GM03348 (cell line): ENCODE data around the gene ERCC5.

ENCODE experiments used
- DNase-seq: peaks from one replicate; pipeline ENCODE4 v3.0.0; 2012; ENCODE audit warnings: low spot score

ERCC5 gene

DNA sequence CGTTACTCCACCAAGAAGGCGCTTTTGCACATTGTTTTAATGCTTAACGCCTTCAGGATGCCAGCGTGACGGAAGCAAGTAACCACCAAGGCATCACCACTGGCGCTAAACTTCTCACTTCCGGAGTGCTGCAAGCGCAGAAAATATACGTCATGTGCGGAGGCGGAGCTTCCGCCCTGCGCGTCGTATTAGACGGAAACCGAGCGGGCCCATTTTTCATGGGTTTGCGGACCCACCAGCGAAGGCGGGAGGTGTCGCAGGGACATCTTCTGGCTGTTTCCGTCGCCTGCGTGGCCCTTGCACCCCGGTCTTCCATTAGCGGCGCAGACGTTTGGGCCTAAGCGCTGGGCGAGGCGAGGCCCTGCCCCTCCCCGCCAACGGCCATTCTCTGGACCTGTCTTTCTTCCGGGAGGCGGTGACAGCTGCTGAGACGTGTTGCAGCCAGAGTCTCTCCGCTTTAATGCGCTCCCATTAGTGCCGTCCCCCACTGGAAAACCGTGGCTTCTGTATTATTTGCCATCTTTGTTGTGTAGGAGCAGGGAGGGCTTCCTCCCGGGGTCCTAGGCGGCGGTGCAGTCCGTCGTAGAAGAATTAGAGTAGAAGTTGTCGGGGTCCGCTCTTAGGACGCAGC lies at the start of gene ERCC5:
ERCC5 (plus strand) TSS at position 403 of the 631 bp plus-strand sequence. CDS start 235 bp downstream, outside the sequence.
- DNase-seq, result peak; percentile 88

DNA sequence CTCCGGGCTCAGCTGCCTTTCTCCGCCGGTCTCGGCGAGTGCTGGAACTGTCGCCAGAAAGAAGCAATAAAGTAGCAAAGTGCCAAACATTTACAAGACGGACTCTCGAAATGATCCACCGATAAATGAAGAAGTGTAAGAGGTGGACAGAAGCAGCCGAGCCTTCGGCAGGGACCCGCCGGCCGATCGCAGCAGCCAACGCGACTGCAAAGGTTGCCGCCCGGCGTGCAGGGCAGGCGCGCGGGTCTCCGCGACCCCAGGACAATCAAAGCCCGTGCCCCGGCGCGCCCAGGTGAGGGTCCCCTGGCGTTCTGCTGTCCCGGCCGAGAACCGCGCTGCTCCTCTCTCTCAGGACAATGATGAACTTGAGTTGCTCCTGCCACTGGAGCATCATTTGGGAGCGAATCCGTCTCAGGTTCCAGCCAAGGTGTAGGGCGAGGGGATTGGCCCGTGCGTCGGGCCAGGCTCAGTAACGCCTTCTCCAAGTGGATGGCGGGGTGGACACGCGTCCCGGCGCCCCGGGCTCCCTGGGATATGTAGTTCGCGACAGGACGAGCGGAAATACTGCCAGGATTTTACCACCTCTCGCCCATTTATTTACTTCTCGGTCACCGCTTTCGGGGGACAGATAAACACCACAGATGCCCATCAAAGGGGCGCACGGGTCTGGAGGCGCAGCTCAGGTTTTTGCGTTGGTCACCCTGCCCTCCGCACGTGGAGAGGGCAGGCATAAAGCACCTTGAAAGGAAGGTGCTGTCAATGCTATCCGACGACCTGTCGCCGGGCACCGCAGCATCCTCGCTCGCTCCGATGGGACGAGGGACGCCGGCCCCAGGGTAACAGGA lies 47.0 kb upstream of the ERCC5 start, which contains the start of the genes BIVM and POGLUT2:
BIVM (plus strand) TSS at position 539 of the 845 bp plus-strand sequence. CDS start 8,149 bp downstream, outside the sequence.
POGLUT2 (minus strand) TSS at position 396 of the 845 bp plus-strand sequence; CDS start at position 90, 306 bp downstream.
- DNase-seq, result peak; percentile 96

DNA sequence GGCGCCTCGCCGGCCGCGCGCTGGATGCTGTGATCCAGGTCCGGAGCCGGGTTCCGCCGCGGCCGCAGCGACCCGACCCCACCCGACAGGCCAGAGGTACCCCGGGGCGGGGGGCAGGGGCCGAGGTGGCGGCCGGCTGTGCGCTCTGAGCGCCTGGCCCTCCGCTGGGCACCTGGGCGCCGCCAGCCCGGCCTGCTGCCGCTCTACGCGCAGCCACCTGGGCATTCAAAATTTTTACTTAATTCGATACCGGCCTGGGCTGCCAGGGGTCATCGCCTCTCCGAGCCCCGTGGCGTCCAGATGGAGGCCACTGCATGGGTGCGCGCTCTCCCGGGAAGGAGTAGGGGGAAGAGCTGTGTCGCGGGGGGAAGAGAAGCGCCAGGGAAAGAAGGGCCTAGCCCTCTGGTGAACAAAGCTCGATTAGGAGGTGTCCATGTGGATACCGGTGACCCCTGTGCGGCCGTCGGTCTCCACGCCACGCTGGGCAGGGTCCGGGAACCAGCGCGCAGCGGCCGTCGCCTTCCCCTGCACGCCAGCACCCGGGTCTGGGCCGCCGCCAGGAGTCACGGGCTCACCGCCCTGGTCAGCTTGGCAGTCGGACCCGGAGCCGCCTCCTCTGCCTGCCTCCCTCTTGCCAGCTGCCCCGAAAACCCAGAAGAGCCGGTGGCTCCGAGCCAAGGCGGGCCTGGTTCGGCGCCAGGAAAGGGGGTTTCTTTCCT lies 46.2 kb upstream of the ERCC5 start:
- DNase-seq, result peak; percentile 55

DNA sequence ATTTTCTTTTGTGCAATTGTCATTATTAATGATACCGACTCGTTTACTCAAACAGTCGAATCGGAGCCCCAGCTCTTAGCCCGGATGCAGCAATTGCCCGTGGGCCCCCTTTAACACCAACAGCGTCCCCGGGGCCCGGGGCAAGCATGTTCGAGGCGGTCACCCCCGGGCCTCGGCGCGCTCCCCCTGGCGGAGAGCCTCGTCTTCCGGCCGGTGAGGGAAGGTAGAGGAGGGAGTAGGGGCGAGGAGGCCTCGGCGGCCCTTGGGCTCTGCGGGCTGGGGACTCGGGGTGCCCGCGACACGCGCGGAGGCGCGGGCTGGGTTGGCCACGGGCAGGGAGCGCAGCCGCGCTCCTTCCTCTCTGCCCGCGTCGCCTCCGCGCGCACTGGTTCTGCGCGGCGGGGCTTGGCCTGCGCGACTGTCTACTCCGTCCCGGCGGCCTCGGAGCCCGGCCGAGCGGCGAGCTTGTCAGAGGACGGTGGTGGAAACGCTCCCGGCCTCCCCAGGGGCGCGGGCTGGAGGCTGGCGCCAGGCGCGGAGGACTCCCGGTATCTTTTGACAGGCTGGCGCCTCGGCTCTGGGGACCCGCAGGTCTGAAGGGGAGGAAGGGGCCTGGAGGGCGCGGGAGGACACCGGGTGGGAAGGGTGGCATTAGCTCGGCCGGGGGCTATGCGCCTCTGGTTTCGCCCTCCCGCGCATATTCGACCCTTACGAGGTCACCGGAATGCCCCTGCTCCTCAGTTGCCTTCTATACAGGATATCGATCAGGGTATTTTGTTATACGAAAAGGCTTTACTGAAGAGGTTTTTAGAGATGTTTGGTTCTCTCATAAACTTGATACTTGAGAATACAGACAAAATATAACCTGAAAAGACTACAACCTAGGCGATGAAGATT lies 45.4 kb upstream of the ERCC5 start:
- DNase-seq, result peak; percentile 93

DNA sequence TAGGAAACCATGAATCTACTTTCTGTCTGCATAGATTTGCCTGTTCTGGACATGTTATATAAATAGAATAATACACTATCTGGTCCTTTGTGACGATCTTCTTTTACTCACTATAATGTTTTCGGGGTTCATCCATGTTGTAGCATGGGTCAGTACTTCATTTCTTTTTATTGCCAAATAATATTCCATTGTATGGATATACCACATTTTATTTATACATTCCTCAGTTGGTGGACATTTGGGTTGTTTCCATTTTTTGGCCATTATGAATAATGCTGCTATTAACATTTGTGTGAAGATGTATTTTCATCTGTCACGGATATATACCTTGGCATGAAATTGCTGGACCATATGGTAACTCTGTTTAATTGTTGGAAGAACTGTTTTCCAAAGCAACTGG lies 40.2 kb upstream of the ERCC5 start:
- no peak for DNase-seq

DNA sequence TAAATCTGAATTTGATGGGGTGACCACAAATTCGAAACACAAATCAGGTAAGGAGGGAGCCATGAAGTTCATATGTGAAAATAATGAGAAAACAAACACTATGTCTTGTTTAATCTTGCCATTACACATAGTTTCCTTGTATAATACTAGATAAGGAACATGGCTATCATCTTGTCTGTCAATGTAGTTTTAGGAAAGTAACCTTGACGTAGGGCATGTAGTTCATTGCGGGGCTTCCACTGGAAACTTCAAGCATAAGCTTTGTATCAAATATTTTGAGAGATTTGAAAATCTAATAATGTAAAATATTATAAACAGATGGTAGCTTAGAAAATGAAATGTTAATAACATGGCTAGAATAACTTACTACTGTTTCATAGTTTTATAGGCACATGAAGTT lies 38.1 kb upstream of the ERCC5 start:
- DNase-seq, result no peak

DNA sequence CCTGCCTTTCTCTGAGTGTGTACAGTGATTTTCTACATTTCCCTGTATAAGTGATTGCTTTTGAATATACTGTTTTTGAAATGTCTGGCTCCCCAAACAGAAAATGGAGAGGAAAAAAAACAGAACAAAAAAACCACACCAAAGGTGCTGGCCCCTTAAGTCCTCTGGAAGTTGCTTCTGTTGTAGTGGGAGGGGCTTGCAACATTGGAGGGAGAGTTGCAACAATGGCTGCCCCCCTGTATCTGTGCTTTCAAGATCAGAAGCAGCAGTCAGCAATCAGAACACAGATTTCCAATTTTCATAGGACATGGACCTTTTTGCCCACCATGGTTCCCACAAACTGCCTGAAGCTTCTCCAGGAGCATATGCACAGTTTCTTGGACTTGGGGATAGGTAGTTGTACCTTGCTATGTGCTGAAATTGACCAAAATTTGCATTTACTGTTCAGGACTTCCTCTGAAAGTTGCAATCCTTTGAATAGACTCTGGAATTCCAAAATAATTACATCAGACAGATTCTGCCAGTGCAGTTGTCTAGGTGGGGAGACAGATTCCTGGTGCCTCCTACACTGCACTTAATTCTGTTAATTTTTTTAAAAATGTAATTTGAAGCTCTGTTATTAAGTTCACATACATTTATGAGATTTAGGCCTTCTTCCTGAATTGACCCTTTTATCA lies 33.1 kb upstream of the ERCC5 start:
- peak; percentile 50 for DNase-seq

DNA sequence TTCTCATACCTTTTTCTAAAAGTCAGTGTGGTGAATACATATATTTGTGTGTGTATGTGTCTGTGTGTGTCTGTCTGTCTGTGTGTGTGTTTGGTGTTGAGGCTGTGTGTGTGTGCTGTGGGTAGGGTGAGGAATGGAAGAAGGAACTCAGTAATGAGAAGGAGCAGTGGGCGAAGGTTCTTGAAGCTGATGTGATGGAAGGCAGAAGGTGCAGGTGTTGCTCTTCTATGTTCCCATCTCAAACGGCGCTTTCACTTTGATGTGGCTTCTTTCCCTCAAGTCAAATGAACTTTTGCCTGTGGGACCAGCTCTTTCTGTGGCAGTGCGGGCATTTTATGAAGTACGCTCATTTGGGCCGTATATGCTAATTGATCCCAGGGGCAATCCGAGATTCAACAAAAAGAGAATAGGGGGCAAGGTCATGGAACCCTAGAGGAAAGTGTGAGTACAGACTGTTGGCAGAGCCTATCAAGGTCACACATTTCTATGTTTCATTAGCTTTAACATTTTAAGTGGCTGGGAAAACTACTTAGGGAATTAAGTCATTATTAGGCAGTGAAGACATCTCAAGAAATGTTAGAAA lies 31.7 kb upstream of the ERCC5 start:
- no peak for DNase-seq

DNA sequence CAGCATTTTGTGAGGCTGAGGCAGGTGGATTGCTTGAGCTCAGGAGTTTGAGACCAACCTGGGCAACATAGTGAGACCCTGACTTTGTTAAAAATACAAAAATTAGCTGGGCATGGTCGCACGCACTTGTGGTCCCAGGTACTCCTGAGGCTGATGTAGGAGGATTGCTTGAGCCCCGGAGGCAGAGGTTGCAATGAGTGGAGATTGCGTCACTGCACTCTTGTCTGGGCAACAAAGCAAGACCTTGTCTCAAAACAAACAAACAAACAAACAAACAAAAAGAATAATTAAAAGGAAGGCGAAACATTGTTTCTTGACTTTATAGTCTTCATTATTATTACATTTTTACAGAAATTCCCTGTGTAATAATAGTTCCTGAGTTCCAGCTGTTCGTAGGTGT lies 31.0 kb upstream of the ERCC5 start:
- no peak for DNase-seq

DNA sequence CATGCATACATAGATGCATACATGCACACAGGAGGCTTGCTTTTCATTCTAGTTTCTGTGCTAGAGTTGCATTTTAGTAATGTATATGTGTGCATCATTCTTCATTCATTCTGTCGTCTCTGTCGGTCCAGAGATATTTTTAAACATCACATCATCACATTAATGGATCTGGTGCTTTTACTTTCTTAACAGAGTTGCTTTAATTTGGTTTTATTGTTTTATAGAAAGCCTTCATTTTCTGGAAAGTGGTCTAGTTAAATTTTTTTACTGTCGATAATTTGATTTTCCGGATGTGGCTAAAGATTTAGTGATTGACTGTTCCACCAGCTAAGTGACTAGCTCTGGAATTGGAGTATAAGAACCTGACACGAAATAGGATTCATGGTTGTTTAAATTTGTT lies 30.0 kb upstream of the ERCC5 start:
- no peak for DNase-seq

DNA sequence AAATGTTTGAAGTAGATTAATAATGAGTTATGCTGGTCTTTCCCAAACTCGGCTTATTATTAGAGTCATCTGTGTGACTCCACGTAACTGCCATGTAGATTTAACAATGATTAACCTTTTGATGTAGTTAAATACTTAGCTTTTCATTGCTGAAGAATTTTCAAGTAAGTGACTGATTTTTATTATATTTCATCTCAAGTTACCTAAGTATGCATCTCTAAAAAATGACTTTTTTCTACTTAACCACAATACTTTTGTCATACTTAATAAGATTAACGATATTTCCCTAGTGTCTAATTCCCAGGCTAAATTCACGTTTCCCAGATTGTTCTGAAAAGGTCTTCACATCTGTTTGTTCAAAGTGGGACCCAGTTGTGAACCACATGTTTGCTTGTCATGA lies 29.1 kb upstream of the ERCC5 start:
- DNase-seq, result no peak

DNA sequence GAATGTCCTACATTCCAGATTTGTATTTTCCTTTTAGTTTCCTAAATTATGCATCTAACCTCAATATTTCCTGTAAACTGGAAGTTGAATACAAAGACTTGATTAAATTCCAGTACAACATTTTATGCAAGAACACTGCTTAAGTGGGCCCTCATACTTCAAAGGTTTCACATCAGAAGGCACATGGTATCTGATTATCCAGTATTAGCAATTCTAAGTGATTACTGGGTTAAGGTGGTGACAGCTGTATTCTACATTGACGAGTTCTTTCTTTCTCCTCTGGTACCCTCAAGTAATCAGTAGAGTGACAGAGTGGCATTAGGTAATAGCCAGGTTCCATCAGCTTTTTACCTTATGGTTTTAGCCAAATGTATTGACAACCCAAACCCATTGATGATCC lies 28.6 kb upstream of the ERCC5 start:
- no peak for DNase-seq

DNA sequence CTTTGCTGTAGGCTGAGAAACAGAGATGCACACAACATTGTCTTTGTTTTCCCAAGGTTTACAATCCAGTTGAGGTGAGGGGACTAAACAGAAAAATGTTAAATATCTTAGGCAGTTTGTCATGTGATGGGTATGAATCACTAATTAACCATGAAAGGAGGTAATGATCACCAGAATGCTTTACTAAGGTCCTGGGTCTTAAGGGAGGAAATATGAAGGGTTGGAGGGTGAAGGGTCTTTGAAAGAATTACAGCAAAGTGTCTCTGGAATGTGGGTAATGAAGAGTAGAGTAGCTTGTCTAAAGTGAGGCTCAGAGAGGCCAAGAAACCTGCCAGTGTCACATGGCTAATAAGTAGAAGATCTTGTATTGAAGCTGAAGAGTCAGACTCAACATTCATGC lies 27.9 kb upstream of the ERCC5 start:
- no peak for DNase-seq

DNA sequence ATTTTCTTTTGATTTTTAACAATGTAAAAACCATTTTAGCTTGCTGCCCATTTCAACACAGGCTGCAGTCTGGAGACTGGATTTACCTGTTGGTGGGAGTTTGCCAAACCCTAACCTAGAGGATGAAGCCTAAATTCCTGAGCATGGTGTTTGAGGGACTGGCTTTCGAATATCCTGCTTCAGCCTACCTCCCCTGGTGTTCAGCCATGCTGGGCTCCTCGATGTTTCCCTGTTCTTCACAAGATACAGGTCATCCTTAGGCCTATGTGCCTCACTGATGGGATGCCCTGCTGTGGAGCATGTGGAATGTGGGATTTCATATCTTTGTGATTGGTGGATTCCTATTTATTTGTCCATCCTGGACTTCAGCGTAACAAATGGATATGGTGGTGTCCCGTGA lies 20.4 kb upstream of the ERCC5 start:
- no peak for DNase-seq

DNA sequence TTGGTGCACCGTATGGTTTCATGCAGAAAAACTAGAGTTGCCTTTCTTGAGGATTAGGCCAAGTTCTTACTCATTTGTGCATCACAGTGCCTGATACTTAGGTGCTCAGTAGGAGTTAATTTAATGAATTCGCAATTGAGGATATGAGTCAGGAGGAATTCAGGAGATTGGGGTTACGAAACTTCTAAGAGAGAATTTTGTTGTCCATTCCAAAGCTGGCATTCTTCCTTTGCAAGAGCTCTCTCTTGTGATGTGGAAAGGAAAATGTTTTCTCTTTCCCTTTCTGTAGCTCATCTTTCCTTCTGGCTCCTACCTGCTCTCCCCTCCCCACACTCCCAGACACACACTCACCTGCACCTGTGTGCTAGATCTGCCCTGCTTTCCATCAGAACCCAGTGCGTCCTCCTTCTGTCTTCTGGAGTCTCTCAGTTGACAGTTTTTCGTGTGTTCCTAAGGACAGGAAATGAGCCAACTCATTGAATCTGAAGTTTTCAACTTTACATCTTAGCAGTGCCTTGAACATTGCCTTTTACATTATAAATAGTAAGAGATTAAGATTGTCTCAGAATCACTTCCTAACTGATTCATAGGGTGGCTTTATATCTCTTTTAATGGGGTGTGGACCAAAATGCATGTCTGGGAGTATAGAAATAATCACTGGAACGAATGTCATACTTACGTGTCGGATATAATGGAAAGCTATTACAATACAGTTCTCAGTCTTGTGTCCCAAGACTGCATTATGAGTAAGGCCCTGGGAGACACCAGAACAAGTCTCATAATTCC lies 19.7 kb upstream of the ERCC5 start:
- DNase-seq, result peak; percentile 84

DNA sequence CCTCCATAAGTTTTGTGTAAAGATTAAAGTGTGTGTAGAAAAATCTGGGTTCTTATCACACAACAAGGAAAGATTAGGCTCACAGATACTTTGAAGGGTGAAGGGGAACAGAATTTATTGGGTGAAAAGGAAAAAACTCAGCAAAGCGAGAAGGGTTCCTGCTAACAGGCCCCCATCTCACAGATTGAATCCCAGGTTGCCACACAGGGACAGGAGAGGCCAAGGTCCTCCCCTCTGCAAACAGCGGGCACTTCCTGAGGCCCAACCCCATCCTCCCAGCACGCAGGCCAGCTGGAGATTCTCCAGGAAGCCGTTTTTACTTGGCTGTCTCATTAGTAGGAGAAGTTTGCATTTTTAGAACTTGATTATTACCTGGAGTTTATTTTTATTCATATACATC lies 15.2 kb upstream of the ERCC5 start:
- DNase-seq, result peak; percentile 32

DNA sequence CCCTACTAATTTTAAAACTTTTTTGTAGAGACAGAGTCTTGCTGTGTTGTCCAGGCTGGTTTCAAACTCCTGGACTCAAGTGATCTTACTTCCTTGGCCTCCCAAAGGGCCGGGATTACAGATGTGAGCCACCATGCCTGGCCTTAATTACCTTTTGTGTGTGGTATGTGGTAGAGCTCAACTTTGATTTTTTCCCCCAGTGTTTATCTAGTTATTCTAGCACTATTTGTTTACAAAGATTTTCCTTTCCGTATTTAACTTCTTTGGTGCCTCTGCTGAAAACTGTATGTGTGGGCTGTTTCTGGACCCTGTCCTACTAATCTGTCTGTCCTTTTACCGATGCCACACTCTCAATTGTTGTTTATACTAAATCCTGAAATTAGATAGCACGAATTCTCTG lies 9.4 kb upstream of the ERCC5 start:
- no peak for DNase-seq

DNA sequence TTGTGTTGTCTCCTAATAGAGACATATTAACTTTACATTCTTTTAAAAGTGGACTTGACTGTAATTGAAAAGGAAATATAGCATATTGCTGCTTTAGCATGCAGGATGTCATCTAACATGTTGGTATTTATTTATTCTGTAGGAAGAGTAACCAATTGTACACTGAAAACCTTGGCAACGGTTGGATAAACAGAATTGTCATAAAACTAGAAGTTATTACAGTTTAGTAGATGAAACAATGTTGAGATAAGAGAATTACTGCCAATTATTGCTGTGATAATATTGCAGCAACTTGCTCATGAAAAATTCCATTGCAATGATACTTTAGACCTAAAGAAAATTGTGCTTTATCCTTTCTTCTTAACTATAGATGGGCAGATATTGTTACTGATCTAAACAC lies 7.6 kb upstream of the ERCC5 start:
- no peak for DNase-seq

DNA sequence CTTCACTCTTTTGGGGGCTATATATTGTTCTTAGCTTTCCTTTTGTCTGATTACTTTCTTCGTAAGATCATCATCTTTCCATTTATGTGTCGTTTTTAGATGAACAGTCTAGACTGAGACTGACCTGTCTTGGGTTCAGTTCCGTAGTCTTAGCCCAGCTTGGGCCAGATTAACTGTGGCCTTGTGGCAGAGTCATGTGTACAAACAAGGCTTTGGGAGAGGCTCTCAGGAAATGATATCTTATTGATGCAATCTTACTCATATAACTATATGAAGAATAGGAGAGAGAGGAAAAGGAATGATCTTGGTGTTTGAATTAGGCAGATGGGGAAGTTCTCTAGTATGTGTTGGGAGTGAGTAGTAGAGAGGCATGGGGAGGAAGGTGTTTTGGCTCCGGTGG lies 6.8 kb upstream of the ERCC5 start:
- no peak for DNase-seq

DNA sequence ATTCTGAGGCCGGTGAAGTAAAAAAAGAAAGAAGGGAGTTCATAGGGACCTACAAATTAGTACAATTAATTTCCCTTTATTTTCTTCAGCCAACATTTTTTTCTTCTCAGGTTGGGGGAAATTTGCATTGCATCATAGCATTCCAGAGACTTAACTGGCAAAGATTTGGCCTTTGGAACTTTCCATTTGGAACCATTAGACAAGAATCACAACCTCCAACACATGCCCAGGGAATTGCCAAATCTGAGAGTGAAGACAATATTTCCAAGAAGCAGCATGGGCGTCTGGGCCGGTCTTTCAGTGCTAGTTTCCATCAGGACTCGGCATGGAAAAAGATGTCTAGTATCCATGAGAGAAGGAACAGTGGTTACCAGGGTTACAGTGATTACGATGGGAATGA lies 6.4 kb upstream of the ERCC5 start:
- DNase-seq, result peak; percentile 28
